ENCODE results near the gene PRRT1. TPM values are rescaled to one million over a fixed set of nuclear protein-coding genes. Genes with fewer than 3 reads are reported as not detected.

Gene PRRT1
- polyA plus RNA-seq, 1 donor, result 5.3 TPM

DNA sequence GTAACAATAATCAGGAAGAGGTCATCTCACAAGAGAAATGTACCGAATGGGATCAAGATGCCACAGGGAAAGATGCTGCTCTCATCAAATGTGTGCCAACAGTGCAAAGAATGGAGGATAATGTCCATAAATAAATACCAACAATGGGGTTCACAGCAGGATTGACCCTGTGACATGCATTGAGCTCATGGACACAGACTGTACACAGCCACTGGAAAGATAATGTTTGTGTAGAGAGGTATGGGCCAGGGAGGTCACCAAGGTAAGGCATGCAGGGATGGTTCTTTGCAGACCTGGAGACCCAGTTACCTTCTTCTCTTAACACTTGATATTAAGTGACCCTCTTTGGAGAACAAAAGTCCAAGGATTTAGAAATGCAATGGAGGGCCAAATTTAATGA, 22.7 kb upstream of the PRRT1 start:
- DNase-seq, result no peak
- peaks cover 21% of the 10 kb centered on the region for H3K36me3 ChIP-seq (ENCODE audit: control insufficient read depth, insufficient read depth, low read length)
- H3K4me1 ChIP-seq (ENCODE audit: control insufficient read depth, insufficient read depth, low read length), result peaks cover 18% of the 10 kb centered on the region
- no peak overlapping the region for H3K27ac ChIP-seq (ENCODE audit: low read length)
- peaks cover 3% of the 10 kb centered on the region for H3K9me3 ChIP-seq (ENCODE audit: control insufficient read depth, low read depth, low read length)
- no CpG with 5 or more reads among the region's 1 CpG for WGBS (ENCODE audit: insufficient coverage, low lambda C conversion rate)
- no peak overlapping the region for H3K4me3 ChIP-seq (ENCODE audit: low read length)
- H3K27me3 ChIP-seq (ENCODE audit: control insufficient read depth, insufficient read depth, low read length), result no peaks in the 10 kb centered on the region

DNA sequence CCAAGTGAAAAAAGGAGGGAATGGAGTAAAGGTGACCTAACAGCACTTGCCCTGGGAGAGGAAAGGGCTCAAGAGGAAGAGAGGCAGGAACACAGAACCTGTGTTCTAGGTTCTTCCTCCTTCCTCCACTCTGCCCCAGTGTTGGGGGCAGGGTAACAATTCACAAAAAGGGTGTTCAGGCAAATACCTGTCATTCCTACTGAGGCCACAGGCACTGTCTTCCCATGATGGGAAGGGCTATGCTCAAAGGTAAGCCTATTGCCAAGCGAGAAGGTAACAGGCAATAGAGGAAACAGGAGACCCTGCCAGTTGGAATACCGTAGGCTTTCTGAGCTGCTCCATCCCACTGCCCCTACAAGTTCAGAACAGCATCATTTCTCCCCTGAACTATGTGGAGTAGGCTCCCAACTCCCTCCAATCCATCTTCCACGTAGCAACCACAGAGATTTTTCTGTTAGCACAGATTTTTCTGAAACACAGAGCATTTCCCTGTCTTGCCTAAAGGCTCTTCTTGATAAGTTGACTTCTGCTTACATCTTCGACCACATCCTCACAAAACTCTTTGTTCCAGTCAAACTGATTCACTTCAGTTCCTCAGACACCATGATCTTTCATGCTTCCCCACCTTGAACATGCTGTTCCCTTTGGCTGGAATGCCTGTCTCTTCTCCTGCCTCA, 21.4 kb upstream of the PRRT1 start:
- H3K4me1 ChIP-seq (ENCODE audit: control insufficient read depth, insufficient read depth, low read length), result peaks cover 24% of the 10 kb centered on the region
- no peak overlapping the region for H3K4me3 ChIP-seq (ENCODE audit: low read length)
- H3K27me3 ChIP-seq (ENCODE audit: control insufficient read depth, insufficient read depth, low read length), result no peaks in the 10 kb centered on the region
- H3K9me3 ChIP-seq (ENCODE audit: control insufficient read depth, low read depth, low read length), result peaks cover 3% of the 10 kb centered on the region
- H3K36me3 ChIP-seq (ENCODE audit: control insufficient read depth, insufficient read depth, low read length), result peaks cover 33% of the 10 kb centered on the region
- no peak for DNase-seq
- H3K27ac ChIP-seq (ENCODE audit: low read length), result no peak overlapping the region
- no CpG with 5 or more reads among the region's 4 CpGs for WGBS (ENCODE audit: insufficient coverage, low lambda C conversion rate)

DNA sequence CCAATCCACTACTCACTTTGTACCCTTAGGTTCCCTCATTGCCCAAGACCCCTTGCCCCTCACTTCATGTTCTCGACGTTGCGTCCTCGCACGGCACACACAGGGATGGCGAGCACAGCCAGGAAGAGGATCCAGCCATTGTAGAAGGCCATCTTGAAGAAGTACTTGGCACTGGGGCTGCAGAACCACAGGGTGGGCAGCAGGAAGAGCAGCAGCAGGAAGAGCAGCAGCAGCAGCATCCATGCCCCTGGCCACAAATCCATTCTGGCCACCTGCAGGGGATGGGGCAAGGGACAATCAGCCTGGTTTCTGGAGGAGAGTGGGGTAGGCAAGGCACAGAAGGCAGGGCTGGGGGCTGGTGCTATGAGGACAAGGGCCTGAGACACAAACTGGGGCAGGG, 19.5 kb upstream of the PRRT1 start:
- Histone ChIP-seq H3K27ac (ENCODE audit: low read length) (no peak overlapping the region), H3K4me1 (ENCODE audit: control insufficient read depth, insufficient read depth, low read length) (peaks cover 21% of the 10 kb centered on the region), H3K9me3 (ENCODE audit: control insufficient read depth, low read depth, low read length) (peaks cover 3% of the 10 kb centered on the region), H3K36me3 (ENCODE audit: control insufficient read depth, insufficient read depth, low read length) (peaks cover 50% of the 10 kb centered on the region), H3K27me3 (ENCODE audit: control insufficient read depth, insufficient read depth, low read length) (no peaks in the 10 kb centered on the region), H3K4me3 (ENCODE audit: low read length) (no peak overlapping the region)
- DNase-seq, result no peak
- WGBS (ENCODE audit: insufficient coverage, low lambda C conversion rate), result no CpG with 5 or more reads among the region's 6 CpGs

GRCh38 chr6:32170294-32170693, 18.6 kb upstream of the PRRT1 start:
- peaks cover 58% of the 10 kb centered on the region for H3K36me3 ChIP-seq (ENCODE audit: control insufficient read depth, insufficient read depth, low read length)
- H3K27ac ChIP-seq (ENCODE audit: low read length), result no peak overlapping the region
- no peaks in the 10 kb centered on the region for H3K27me3 ChIP-seq (ENCODE audit: control insufficient read depth, insufficient read depth, low read length)
- H3K4me1 ChIP-seq (ENCODE audit: control insufficient read depth, insufficient read depth, low read length), result peaks cover 18% of the 10 kb centered on the region
- WGBS (ENCODE audit: insufficient coverage, low lambda C conversion rate), result no CpG with 5 or more reads among the region's 11 CpGs
- H3K9me3 ChIP-seq (ENCODE audit: control insufficient read depth, low read depth, low read length), result no peaks in the 10 kb centered on the region
- no peak for DNase-seq
- no peak overlapping the region for H3K4me3 ChIP-seq (ENCODE audit: low read length)

GRCh38 chr6:32168807-32169591, 17.3 kb upstream of the PRRT1 start:
- no peak for DNase-seq
- Histone ChIP-seq H3K36me3 (ENCODE audit: control insufficient read depth, insufficient read depth, low read length) (peaks cover 65% of the 10 kb centered on the region), H3K27me3 (ENCODE audit: control insufficient read depth, insufficient read depth, low read length) (no peaks in the 10 kb centered on the region), H3K4me1 (ENCODE audit: control insufficient read depth, insufficient read depth, low read length) (peaks cover 15% of the 10 kb centered on the region), H3K9me3 (ENCODE audit: control insufficient read depth, low read depth, low read length) (no peaks in the 10 kb centered on the region), H3K4me3 (ENCODE audit: low read length) (no peak overlapping the region), H3K27ac (ENCODE audit: low read length) (no peak overlapping the region)
- WGBS (ENCODE audit: insufficient coverage, low lambda C conversion rate), result 40% methylated on average over 1 of the region's 11 CpGs

DNA sequence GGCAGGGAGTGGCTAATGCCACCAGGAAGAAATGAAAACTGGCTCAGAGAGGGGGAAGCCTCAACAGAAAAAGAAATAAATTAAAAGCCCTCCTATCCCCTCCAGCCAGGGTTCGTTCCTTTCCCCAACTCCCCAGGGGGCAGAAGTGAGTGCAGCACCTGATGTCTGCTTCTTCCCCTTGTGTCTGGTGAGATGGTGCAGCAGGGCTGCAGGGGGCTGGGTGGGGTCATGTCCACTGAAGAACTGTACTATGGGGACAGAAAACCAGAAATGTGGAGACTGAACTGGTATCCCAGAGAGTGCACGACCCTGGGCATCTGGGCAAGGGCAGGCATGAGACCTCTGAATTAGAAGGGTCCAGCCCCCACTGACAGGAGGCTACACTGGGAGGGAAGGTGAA, 16.6 kb upstream of the PRRT1 start:
- peaks cover 71% of the 10 kb centered on the region for H3K36me3 ChIP-seq (ENCODE audit: control insufficient read depth, insufficient read depth, low read length)
- WGBS (ENCODE audit: insufficient coverage, low lambda C conversion rate), result no CpG with 5 or more reads among the region's 2 CpGs

GRCh38 chr6:32167761-32168262, 16.1 kb upstream of the PRRT1 start:
- H3K27me3 ChIP-seq (ENCODE audit: control insufficient read depth, insufficient read depth, low read length), result no peaks in the 10 kb centered on the region
- WGBS (ENCODE audit: insufficient coverage, low lambda C conversion rate), result no CpG with 5 or more reads among the region's 6 CpGs
- peak overlapping the region; percentile 45 for H3K27ac ChIP-seq (ENCODE audit: low read length)

More for the DNA sequence above, 16.6 kb upstream of the PRRT1 start:
- H3K9me3 ChIP-seq (ENCODE audit: control insufficient read depth, low read depth, low read length), result no peaks in the 10 kb centered on the region
- no peaks in the 10 kb centered on the region for H3K27me3 ChIP-seq (ENCODE audit: control insufficient read depth, insufficient read depth, low read length)
- no peak for DNase-seq
- no peak overlapping the region for H3K27ac ChIP-seq (ENCODE audit: low read length)
- peaks cover 15% of the 10 kb centered on the region for H3K4me1 ChIP-seq (ENCODE audit: control insufficient read depth, insufficient read depth, low read length)
- H3K4me3 ChIP-seq (ENCODE audit: low read length), result no peak overlapping the region

GRCh38 chr6:32167154-32167760, 15.5 kb upstream of the PRRT1 start:
- no CpG with 5 or more reads among the region's 32 CpGs for WGBS (ENCODE audit: insufficient coverage, low lambda C conversion rate)
- Histone ChIP-seq H3K27me3 (ENCODE audit: control insufficient read depth, insufficient read depth, low read length) (no peaks in the 10 kb centered on the region), H3K36me3 (ENCODE audit: control insufficient read depth, insufficient read depth, low read length) (peaks cover 78% of the 10 kb centered on the region), H3K4me3 (ENCODE audit: low read length) (no peak overlapping the region), H3K4me1 (ENCODE audit: control insufficient read depth, insufficient read depth, low read length) (peaks cover 15% of the 10 kb centered on the region), H3K9me3 (ENCODE audit: control insufficient read depth, low read depth, low read length) (no peaks in the 10 kb centered on the region), H3K27ac (ENCODE audit: low read length) (peak overlapping the region; percentile 45)
- peak in 1 of 2 donors; percentile 32 for DNase-seq

More at GRCh38 chr6:32167761-32168262, 16.1 kb upstream of the PRRT1 start:
- Histone ChIP-seq H3K9me3 (ENCODE audit: control insufficient read depth, low read depth, low read length) (no peaks in the 10 kb centered on the region), H3K4me3 (ENCODE audit: low read length) (no peak overlapping the region), H3K36me3 (ENCODE audit: control insufficient read depth, insufficient read depth, low read length) (peaks cover 76% of the 10 kb centered on the region), H3K4me1 (ENCODE audit: control insufficient read depth, insufficient read depth, low read length) (peaks cover 15% of the 10 kb centered on the region)
- peak in 1 of 2 donors; percentile 57 for DNase-seq

GRCh38 chr6:32166411-32167061, 14.8 kb upstream of the PRRT1 start:
- Histone ChIP-seq H3K27ac (ENCODE audit: low read length) (no peak overlapping the region), H3K27me3 (ENCODE audit: control insufficient read depth, insufficient read depth, low read length) (no peaks in the 10 kb centered on the region), H3K4me3 (ENCODE audit: low read length) (no peak overlapping the region), H3K9me3 (ENCODE audit: control insufficient read depth, low read depth, low read length) (no peaks in the 10 kb centered on the region), H3K36me3 (ENCODE audit: control insufficient read depth, insufficient read depth, low read length) (peaks cover 78% of the 10 kb centered on the region), H3K4me1 (ENCODE audit: control insufficient read depth, insufficient read depth, low read length) (peaks cover 15% of the 10 kb centered on the region)
- DNase-seq, result no peak
- WGBS (ENCODE audit: insufficient coverage, low lambda C conversion rate), result no CpG with 5 or more reads among the region's 30 CpGs

DNA sequence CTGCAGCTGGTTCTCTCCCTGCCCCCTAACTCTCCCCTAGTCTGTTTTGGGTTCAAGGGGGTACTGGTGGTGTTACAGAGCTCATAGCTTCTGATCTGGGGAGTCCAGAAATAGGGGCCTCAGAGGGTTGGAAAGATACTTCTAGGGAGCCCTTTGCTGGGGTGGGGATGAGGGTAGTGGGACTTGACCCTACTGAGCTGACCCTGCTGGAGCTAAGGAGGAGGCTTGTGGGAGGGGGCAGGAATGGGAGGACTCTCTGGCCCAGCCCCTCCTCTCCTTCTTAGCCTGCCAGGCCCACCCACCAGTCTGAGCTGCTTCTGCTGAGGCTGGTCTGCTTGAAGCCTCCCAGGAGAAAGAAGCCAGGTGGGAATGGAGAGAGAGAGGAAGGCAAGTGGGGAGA, 12.6 kb upstream of the PRRT1 start, which contains the start of gene EGFL8:
Gene EGFL8 (plus strand): TSS at position 301 of the 400 bp plus-strand sequence. CDS start 1,571 bp downstream, outside the sequence.
- peaks cover 15% of the 10 kb centered on the region for H3K4me1 ChIP-seq (ENCODE audit: control insufficient read depth, insufficient read depth, low read length)
- H3K36me3 ChIP-seq (ENCODE audit: control insufficient read depth, insufficient read depth, low read length), result peaks cover 56% of the 10 kb centered on the region
- H3K27ac ChIP-seq (ENCODE audit: low read length), result no peak within 1 kb of the TSS
- DNase-seq, result no peak
- no peak within 1 kb of the TSS for H3K4me3 ChIP-seq (ENCODE audit: low read length)
- no peaks in the 10 kb centered on the region for H3K27me3 ChIP-seq (ENCODE audit: control insufficient read depth, insufficient read depth, low read length)
- H3K9me3 ChIP-seq (ENCODE audit: control insufficient read depth, low read depth, low read length), result no peaks in the 10 kb centered on the region
